Neural progenitor cell (in vitro differentiated cells): Measurements from ENCODE around the gene BRCC3. TPM values are rescaled to one million over a fixed set of nuclear protein-coding genes. Genes with fewer than 3 reads are reported as not detected.
A peak's percentile ranks its signal among the peaks of the same experiment; 100 is the strongest.

Experiments
- DNase-seq: peaks from one replicate; pipeline ENCODE4 v3.0.0-alpha.2; 2016; ENCODE audit warnings: low spot score
- H2AFZ ChIP-seq: fragments of 200-600 bp; sonication (generic); replicated peaks from 2 replicates; pipeline ENCODE4 v1.6.1; 2016; ENCODE audit warnings: antibody characterized with exemption
- H3F3A ChIP-seq: fragments of 200-600 bp; sonication (generic); 2 replicates; pipeline ENCODE4 v1.6.1; 2016; ENCODE audit warnings: antibody characterized with exemption, low read depth
- H3K27ac ChIP-seq: fragments of 200-600 bp; sonication (generic); 2 replicates; pipeline ENCODE4 v1.5.1; 2016; ENCODE audit warnings: mild to moderate bottlenecking
- H3K27me3 ChIP-seq: fragments of 200-600 bp; sonication (generic); 2 replicates; pipeline ENCODE4 v1.6.1; 2016; ENCODE audit warnings: mild to moderate bottlenecking, moderate library complexity
- H3K36me3 ChIP-seq: fragments of 200-600 bp; sonication (generic); 2 replicates; pipeline ENCODE4 v1.5.1; 2016
- H3K4me1 ChIP-seq: fragments of 200-600 bp; sonication (generic); 2 replicates; pipeline ENCODE4 v1.6.1; 2016; ENCODE audit warnings: mixed run types
- H3K4me2 ChIP-seq: fragments of 200-600 bp; sonication (generic); 2 replicates; pipeline ENCODE4 v1.6.1; 2016
- H3K4me3 ChIP-seq: fragments of 200-600 bp; sonication (generic); 2 replicates; pipeline ENCODE4 v1.5.1; 2016
- H3K79me2 ChIP-seq: fragments of 200-600 bp; sonication (generic); 2 replicates; pipeline ENCODE4 v1.6.1; 2016; ENCODE audit warnings: low read depth
- H3K9ac ChIP-seq: fragments of 200-600 bp; sonication (generic); 2 replicates; pipeline ENCODE4 v1.6.1; 2016
- H3K9me3 ChIP-seq: fragments of 200-600 bp; sonication (generic); 2 replicates; pipeline ENCODE4 v1.5.1; 2016; ENCODE audit warnings: low read depth
- H4K20me1 ChIP-seq: fragments of 200-600 bp; sonication (generic); 2 replicates; pipeline ENCODE4 v1.6.1; 2016; ENCODE audit warnings: low read depth
- H3K27ac Mint-ChIP-seq: 3 replicates; pipeline ENCODE4 v1.8.0; 2021; ENCODE audit warnings: mixed read lengths
- H3K27me3 Mint-ChIP-seq: 2 replicates; pipeline ENCODE4 v1.8.0; 2022; ENCODE audit warnings: low read depth, mild to moderate bottlenecking, inconsistent platforms, moderate library complexity, mixed read lengths; ENCODE audit not compliant: insufficient read depth
- H3K36me3 Mint-ChIP-seq: 3 replicates; pipeline ENCODE4 v1.8.0; 2021; ENCODE audit warnings: mixed read lengths
- H3K4me1 Mint-ChIP-seq: 3 replicates; pipeline ENCODE4 v1.8.0; 2021; ENCODE audit warnings: mixed read lengths
- H3K4me3 Mint-ChIP-seq: 3 replicates; pipeline ENCODE4 v1.8.0; 2021; ENCODE audit warnings: mild to moderate bottlenecking, moderate library complexity, mixed read lengths
- H3K9me3 Mint-ChIP-seq: 3 replicates; pipeline ENCODE4 v1.8.0; 2020; ENCODE audit warnings: mixed read lengths
- EZH2 ChIP-seq: fragments of 200-600 bp; sonication (generic); IDR thresholded peaks from 2 replicates; pipeline ENCODE4 v1.6.1; 2017; ENCODE audit warnings: antibody characterized with exemption, mild to moderate bottlenecking, moderate library complexity
- EZH2phosphoT487 ChIP-seq: fragments of 200-600 bp; sonication (generic); IDR thresholded peaks from 2 replicates; pipeline ENCODE4 v1.6.1; 2017; ENCODE audit warnings: antibody characterized with exemption
- total RNA-seq: library from RNA; depleted of rRNA; stranded (reverse); fragments of >200 nt; gene quantifications from 2 replicates; pipeline ENCODE4 v1.2.3, GENCODE V29; 2015; ENCODE audit warnings: low replicate concordance
- TF ChIP-seq, protein P1 (sequence below): fragments of 200-600 bp; sonication (generic); IDR thresholded peaks from 2 replicates; pipeline ENCODE4 v1.5.1; 2017; ENCODE audit warnings: antibody characterized with exemption, mild to moderate bottlenecking

Gene BRCC3
- total RNA-seq, 1 donor from 2014 or later: 18.9 TPM

DNA sequence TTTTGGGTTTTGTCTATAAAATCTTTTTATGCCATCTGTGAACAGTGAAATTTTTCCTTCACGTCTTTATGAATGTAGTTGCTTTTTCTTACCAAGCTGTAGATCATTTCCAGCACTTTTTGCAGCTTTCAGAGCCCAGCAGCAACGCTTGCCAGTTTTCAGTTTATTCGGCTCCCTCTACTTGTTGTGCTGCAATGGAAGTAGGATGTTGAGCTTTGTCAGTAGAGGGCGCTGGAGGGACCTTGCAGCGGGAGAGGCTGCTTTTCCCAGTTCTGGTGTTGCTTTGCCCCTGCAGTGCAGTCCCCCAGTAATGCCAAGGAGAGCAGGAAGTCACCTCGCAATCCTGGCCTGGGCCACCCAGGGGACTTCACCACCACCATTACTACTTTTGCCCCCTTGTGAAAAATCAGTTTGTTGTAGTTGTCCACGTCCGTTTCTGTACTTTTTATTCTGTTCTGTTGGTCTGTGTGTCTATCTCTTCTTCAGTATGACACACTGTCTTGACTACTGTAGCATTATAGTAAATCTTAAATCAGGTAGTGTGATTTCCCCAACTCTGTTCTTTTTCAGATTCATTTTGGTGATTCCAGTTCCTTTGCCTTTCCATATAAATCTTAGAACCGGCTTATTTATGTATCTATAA lies 22.2 kb upstream of the BRCC3 start:
- no peaks in the 10 kb centered on the region for H3K36me3 ChIP-seq
- no peak overlapping the region for H3K4me3 ChIP-seq
- H3K4me2 ChIP-seq: no peak overlapping the region
- no peak overlapping the region for H2AFZ ChIP-seq
- no peaks in the 10 kb centered on the region for H3K79me2 ChIP-seq
- TF ChIP-seq, protein P1, sequence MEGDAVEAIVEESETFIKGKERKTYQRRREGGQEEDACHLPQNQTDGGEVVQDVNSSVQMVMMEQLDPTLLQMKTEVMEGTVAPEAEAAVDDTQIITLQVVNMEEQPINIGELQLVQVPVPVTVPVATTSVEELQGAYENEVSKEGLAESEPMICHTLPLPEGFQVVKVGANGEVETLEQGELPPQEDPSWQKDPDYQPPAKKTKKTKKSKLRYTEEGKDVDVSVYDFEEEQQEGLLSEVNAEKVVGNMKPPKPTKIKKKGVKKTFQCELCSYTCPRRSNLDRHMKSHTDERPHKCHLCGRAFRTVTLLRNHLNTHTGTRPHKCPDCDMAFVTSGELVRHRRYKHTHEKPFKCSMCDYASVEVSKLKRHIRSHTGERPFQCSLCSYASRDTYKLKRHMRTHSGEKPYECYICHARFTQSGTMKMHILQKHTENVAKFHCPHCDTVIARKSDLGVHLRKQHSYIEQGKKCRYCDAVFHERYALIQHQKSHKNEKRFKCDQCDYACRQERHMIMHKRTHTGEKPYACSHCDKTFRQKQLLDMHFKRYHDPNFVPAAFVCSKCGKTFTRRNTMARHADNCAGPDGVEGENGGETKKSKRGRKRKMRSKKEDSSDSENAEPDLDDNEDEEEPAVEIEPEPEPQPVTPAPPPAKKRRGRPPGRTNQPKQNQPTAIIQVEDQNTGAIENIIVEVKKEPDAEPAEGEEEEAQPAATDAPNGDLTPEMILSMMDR: peak; percentile 65
- no peak for TF ChIP-seq EZH2
- TF ChIP-seq EZH2phosphoT487: no peak
- H3K9ac ChIP-seq: no peak overlapping the region
- H3F3A ChIP-seq: no peaks in the 10 kb centered on the region
- no peaks in the 10 kb centered on the region for H3K4me1 ChIP-seq
- no peak overlapping the region for H3K27ac Mint-ChIP-seq
- no peak overlapping the region for H3K4me3 Mint-ChIP-seq
- no peaks in the 10 kb centered on the region for H3K4me1 Mint-ChIP-seq
- H4K20me1 ChIP-seq: no peaks in the 10 kb centered on the region
- no peak overlapping the region for H3K27ac ChIP-seq
- H3K36me3 Mint-ChIP-seq: peaks cover 4% of the 10 kb centered on the region
- DNase-seq: peak; percentile 73
- H3K9me3 ChIP-seq: no peaks in the 10 kb centered on the region
- H3K27me3 Mint-ChIP-seq: peaks cover 2% of the 10 kb centered on the region
- H3K27me3 ChIP-seq: no peaks in the 10 kb centered on the region
- H3K9me3 Mint-ChIP-seq: peaks cover 4% of the 10 kb centered on the region

DNA sequence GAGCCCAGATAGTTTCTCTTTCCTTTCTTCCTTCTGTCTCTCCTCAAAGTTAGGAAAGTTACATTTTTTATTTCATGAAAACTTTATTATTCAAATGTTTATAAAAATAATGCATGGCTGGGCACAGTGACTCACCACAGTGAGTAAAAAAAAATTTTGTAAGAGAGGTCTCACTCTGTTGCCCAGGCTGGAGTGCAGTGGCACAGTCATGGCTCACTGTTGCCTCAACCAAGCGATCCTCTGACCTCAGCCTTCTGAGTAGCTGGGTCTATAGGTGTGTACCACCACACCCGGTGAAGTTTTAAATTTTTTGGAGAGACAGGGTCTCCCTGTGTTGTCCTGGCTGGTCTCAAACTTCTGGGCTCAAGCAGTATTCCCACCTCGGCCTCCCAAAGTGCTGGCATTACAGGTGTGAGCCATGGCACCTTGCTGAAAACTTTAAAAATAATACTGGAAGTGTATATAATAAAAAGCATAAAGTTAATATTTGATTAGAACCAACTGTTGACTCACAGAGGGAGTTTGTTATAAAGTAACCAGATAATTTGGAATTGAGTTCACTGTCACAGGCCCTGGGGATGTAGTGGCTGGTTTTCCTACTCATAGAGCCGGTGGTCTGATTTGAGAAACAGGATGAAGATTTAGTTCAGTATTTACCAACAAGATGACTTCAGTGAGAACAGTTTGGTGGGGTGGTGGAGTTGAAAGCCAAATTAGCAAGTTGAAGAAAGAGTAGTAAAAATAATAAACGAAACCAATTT lies 18.4 kb upstream of the BRCC3 start:
- H3K9me3 ChIP-seq: no peaks in the 10 kb centered on the region
- H3K27me3 ChIP-seq: no peaks in the 10 kb centered on the region
- no peak overlapping the region for H3K9ac ChIP-seq
- H3K36me3 ChIP-seq: no peaks in the 10 kb centered on the region
- H3K4me1 Mint-ChIP-seq: no peaks in the 10 kb centered on the region
- H3K4me1 ChIP-seq: no peaks in the 10 kb centered on the region
- H3K9me3 Mint-ChIP-seq: peaks cover 4% of the 10 kb centered on the region
- peaks cover 2% of the 10 kb centered on the region for H3K27me3 Mint-ChIP-seq
- H3K4me3 ChIP-seq: no peak overlapping the region
- H3K4me3 Mint-ChIP-seq: no peak overlapping the region
- no peaks in the 10 kb centered on the region for H3F3A ChIP-seq
- H3K79me2 ChIP-seq: no peaks in the 10 kb centered on the region
- no peak overlapping the region for H3K27ac ChIP-seq
- no peak overlapping the region for H3K27ac Mint-ChIP-seq
- no peak overlapping the region for H2AFZ ChIP-seq
- no peak for DNase-seq
- no peaks in the 10 kb centered on the region for H4K20me1 ChIP-seq
- H3K4me2 ChIP-seq: no peak overlapping the region
- H3K36me3 Mint-ChIP-seq: peaks cover 2% of the 10 kb centered on the region
- TF ChIP-seq EZH2: no peak
- no peak for TF ChIP-seq EZH2phosphoT487
- TF ChIP-seq, protein P1: no peak

DNA sequence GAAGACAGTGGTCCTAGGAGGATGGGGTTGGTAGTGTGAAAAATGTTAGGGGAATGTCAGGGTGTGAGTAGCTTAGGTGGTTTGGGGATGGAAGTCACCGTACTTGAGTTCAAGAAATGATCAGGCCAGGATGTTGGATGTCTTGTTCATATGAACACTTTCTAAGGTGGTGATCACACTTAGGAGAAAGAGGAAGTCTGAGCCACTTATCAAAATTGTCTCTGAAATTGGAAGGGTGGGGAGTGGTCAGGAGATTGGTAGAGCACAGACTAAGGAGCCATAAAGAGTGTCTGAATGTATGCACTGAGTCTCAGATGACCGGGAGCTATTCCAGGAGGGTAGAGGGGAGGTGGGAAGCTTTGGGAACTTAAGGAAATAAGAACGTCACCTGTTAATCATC lies 17.7 kb upstream of the BRCC3 start:
- H3K27me3 ChIP-seq: no peaks in the 10 kb centered on the region
- no peaks in the 10 kb centered on the region for H3F3A ChIP-seq
- Mint-ChIP-seq H3K27ac (no peak overlapping the region), H3K4me1 (no peaks in the 10 kb centered on the region), H3K9me3 (peaks cover 4% of the 10 kb centered on the region), H3K27me3 (peaks cover 2% of the 10 kb centered on the region), H3K4me3 (no peak overlapping the region), H3K36me3 (peaks cover 2% of the 10 kb centered on the region)
- no peak overlapping the region for H3K27ac ChIP-seq
- TF ChIP-seq EZH2 (no peak), EZH2phosphoT487 (no peak)
- TF ChIP-seq, protein P1: no peak
- no peaks in the 10 kb centered on the region for H3K36me3 ChIP-seq
- no peaks in the 10 kb centered on the region for H4K20me1 ChIP-seq
- H3K79me2 ChIP-seq: no peaks in the 10 kb centered on the region
- DNase-seq: no peak
- no peak overlapping the region for H3K9ac ChIP-seq
- no peak overlapping the region for H2AFZ ChIP-seq
- no peaks in the 10 kb centered on the region for H3K9me3 ChIP-seq
- H3K4me3 ChIP-seq: no peak overlapping the region
- no peak overlapping the region for H3K4me2 ChIP-seq
- H3K4me1 ChIP-seq: no peaks in the 10 kb centered on the region
